GM12891 (cell line): ENCODE measurements around the gene FTO.

Source experiments
- POLR2A ChIP-seq: IDR thresholded peaks from 2 replicates; pipeline ENCODE4 v1.6.1; 2011; ENCODE audit warnings: low read depth, low read length, control low read depth
- POLR2AphosphoS5 ChIP-seq: IDR thresholded peaks from 2 replicates; pipeline ENCODE4 v1.6.1; 2011; ENCODE audit warnings: low read depth, low read length, control low read depth
- POU2F2 ChIP-seq: IDR thresholded peaks from 2 replicates; pipeline ENCODE4 v1.6.1; 2011; ENCODE audit warnings: low read depth, mild to moderate bottlenecking, control low read depth, low read length, moderate library complexity
- SPI1 ChIP-seq: IDR thresholded peaks from 2 replicates; pipeline ENCODE4 v1.6.1; 2011; ENCODE audit warnings: low read depth, low read length, control low read depth
- TAF1 ChIP-seq: IDR thresholded peaks from 2 replicates; pipeline ENCODE4 v1.6.1; 2011; ENCODE audit warnings: low read depth, low read length, control low read depth

DNA sequence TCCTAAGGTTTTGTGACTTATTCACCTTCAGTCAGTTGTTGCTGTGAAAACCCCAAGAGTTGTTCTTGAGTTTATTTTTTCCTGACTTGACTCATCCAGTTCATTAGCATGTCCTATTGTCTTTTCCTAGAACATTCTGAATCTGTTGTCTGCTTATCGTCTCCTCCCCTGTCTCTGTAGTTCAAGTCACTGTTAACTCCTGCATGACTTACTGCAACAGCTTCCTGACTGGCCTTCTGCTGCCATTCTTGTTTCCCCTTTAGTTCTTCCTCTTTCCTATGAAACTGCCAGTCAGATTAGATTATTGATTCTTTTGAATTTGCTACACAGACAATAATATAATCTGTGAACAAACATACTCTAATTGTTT is 161.5 kb downstream of the FTO start:
- TF ChIP-seq POLR2A = no peak
- TF ChIP-seq POLR2AphosphoS5 = no peak
- no peak for TF ChIP-seq TAF1
- TF ChIP-seq POU2F2 = no peak
- TF ChIP-seq SPI1 = no peak
